Measurements from ENCODE around the gene WFDC6.

The WFDC6 gene

DNA sequence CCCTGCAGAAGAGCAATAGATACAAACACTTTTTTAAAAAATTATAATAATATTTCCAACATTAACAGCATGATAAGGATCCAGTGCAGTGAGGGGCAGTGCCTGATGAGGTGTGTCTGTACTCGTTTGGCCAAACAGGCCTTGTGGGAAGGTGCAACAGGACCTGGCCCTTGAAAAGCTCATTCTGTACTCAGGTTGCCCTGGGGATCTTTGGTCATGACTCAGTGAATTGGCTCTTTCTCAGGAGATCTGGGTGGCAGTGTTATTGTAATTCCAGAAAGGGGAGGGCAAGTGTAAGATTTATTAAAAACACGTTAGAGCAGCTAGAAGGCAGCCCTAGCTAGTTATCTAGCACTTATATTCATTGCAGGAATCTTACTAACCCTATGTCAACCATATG is 21.0 kb downstream of the WFDC6 start:
- no peak for DNase-seq (ENCODE audit: extremely low read depth in 1 of 2, low read depth in 1 of 2)

DNA sequence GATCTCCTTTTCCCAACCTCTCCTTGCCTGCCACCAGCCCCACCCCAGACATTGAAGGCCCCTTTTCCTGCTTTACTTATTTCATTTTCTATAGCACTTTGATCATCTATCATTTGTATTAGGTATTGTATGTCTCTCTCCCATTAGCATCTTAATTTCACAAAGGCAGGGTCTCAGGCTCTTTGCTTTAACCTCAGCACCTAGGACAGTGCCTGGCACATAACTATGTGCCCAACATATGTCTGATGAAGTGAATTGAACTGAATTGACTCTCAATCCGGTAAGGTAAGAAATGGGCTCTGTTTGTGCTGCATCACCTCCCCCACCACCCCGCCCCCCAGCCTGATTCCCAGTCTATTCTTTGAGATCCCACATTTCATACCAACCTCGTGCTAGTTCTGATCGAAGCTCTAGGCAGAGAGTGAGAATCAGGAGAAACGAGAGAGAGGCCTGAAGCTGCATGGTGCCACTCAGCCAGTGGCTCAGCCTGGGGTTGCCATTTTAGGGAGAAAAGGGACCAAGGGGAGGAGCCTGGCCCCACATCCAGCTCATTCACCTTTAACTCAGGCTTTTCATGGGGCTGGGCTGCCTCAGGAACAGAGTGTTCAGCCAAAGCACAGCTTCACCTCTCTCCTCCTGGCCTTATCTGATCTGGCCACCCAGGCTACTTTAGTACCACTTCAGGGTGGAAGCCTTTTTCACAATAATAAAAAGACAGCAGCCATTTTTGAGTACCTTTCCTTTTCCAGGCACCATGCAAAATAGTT is 24.0 kb downstream of the WFDC6 start, which contains the start of gene SPINT3:
TSS of gene SPINT3 (minus strand) at position 476 of the 767 bp plus-strand sequence. CDS start at position 462, 14 bp downstream.
- DNase-seq (ENCODE audit: extremely low read depth in 1 of 2, low read depth in 1 of 2), result no peak

DNA sequence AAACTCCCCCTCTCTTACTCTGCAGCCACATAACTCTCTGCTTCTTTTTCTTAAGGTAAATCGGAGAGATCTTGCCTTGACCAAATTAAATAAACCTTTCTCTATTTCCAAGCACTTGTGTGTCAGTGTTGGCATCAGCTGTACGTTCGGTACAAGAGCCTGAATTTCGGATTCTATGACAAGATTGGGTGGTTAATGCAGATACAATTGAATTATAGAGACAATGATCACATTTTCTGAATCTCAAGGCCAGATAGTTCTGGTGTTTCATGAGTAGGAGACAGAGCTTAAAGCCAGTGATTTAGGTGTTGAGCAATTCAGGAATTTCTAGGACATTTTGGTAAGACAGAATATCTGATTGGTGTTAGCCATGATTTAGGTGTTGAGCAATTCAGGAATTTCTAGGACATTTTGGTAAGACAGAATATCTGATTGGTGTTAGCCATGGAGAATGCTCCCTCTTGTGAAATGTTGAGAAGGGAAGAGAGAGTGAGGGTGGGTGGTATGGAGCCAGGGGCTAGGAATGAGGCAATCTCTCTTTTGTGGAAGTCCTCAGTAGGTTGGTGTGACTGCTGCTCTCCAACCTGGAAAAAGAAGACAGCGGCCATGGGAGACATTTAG is 28.9 kb downstream of the WFDC6 start:
- no peak for DNase-seq (ENCODE audit: extremely low read depth in 1 of 2, low read depth in 1 of 2)

DNA sequence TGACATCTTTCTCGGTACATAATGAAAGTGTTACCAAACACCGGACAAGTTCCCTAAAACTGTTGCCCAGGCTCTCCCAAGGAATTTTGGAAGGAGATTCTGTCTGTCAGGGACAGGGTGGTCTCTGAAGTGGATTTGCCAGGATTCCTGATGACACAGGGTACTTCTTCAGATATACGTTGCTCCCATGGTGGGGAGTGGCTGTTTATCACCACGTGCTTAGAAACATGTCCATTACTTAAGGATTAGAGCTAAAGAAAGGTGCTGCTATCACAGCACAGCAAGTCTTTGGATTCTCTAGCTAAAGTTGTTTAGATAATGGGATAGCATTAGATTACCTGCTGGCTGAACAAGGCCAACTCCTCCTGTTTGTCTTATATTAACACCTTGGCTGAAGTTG is 30.2 kb downstream of the WFDC6 start:
- DNase-seq (ENCODE audit: extremely low read depth in 1 of 2, low read depth in 1 of 2), result no peak

DNA sequence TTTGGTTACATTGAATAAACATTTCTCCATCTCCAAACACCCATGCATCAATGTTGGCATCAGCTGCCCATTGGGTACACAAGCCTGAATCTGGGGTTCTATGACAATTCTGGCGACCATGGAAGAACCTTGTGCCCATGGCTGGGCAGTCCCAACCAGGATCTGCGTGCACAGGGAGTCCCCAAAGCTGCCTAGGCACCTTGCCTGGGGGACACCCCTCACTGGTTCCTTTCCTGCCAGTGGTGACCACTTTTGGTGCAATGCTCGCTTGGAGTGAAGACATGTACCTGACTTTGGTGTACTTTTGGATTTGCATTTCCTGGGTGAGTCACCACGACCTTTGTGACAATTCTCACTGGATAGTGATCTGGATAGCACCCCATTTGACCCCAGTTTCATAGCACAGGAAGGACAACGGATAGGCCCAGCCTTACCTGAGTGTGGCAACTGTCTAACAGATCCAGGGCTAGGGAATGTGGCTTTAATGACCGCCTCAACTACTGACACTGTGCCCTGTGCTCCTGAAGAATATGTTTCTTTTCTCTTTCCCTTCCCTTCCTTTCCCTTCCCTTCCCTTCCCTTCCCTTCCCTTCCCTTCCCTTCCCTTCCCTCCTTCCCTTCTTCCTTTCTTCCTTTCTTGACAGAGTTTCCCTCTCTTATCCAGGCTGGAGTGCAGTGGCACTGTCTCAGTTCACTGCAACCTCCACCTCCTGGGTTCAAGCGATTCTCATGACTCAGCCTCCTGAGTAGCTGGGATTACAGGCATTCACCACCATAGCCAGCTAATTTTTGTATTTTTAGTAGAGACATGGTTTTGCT is 31.0 kb downstream of the WFDC6 start:
- DNase-seq (ENCODE audit: extremely low read depth in 1 of 2, low read depth in 1 of 2), result no peak

DNA sequence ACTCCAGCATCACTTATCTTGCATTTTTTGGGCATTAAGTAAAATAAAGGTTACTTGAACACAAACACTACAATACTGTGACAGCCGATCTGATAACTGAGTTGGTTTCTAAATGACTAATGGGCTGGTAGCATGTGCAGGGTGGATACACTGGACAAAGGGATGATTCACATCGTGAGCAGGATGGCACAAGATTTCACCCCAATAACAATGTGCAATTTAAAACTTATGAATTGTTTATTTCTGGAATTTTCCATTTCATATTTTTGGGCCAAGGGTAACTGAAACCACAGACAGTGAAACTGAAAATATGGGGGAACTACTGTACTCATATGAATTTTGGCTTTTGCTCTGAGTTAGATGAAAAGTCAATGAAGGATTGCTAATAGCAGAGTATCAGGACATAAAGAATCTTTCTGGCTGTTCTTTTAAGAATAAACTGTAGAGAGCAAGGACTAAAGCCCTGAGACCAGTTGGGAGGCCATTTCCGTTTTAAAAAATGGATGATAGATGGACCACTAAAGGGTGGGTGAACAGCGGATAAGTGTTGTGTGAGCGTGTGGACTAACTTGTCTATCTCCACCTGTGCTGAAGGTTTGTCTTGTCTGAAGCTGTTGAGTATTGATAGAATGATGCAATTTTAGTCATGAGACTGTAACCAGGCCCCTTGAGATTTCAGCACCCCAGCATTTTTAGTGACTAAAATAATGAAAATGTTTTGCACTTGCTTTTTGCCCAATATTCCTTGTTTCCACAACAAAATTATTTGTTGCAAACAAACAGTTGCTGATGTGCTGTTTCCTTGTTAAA is 32.1 kb downstream of the WFDC6 start:
- peak in 1 of 2 donors; percentile 1 for DNase-seq (ENCODE audit: extremely low read depth in 1 of 2, low read depth in 1 of 2)

DNA sequence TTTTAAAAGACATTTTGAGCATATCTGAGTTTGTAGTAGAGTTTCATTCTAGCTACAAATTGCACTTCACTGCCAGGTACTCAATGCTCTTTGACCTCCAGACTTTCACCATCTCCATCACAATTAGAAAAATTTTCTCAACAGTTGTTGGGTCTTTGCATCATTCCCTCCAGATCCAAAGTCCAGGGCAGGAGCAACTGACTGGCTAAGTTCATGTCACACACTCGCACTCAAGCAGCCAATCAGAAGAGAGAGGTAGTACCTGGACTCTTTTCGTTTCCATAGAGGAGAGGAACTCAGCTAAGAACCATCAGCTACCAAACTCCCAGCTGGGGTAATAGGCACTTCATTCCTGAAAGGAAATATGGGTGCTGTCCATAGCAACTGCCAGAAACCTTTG is 32.9 kb downstream of the WFDC6 start:
- DNase-seq (ENCODE audit: extremely low read depth in 1 of 2, low read depth in 1 of 2), result no peak

DNA sequence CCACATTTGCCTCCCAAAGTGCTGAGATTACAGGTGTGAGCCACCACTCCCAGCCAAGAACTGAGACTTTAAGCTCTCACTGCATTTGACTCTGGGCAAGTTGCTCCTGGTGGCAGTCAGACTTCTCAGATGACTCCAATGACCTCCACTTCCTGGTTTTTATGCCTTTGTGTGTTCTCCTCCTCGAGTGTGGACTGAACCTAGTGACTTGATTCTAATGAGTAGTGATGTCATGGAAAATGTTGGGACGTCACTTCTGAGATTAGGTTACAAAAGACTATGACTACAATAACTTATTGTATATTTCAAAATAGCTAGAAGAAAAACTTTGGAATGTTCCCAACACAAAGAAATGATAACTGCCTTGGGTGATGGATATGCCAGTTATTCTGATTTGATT is 35.9 kb downstream of the WFDC6 start:
- DNase-seq (ENCODE audit: extremely low read depth in 1 of 2, low read depth in 1 of 2), result no peak

DNA sequence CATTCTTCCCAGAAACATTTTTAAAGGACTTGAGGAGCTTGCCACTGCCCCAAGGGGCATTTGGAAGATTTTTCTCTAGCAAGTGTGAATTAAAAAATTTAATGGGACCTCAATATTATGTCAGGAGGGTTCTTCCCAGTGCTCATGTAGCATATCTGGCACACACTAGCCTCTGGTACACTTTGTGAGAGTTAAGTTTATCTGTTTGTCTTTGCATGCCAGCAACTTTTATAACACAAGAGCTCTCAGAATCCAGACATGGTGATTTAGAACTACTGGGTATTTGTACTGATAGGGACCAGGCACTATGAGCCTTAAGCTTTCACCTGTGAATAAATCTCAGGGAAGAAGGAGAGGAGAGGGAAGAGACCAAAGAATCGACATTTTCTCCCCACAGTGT is 36.7 kb downstream of the WFDC6 start:
- no peak for DNase-seq (ENCODE audit: extremely low read depth in 1 of 2, low read depth in 1 of 2)

DNA sequence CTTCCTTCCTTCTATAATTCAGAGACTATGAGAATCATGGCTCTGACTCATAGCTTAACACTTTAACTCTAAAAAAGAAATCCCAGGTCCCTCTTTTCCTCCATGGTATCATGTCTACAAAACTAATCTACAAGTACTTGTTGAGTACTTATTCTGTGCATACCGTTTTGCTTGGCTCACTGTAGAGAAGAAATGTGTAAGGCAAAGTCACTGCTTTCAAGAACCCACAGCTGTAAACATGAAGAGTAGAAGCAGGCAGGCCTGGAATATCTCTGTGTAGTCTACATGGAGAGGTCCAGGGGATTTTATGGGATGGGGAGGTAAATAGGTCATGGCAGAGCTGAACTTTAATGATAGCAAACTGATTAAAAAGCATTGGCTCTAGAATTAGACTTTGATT is 37.7 kb downstream of the WFDC6 start:
- DNase-seq (ENCODE audit: extremely low read depth in 1 of 2, low read depth in 1 of 2), result no peak

DNA sequence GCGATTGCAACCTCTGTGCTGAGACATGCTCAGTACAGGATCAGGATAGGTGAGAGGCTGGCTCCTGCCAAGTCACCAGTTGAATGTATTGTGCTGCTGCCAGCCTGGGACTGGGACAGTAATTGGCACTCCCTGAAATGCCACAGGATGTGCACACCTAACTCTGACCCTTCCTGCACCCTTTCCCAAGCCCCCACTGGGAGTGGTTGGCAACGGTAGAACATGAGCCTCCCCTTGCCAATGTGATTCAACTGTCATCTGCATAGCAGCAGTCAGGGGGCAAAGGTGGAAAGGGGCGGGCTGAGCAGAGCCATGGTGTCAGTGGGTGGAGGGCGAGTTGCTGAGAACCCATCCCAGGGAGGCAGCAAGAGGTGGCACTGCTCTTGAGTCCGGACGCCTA is 39.3 kb downstream of the WFDC6 start:
- DNase-seq (ENCODE audit: extremely low read depth in 1 of 2, low read depth in 1 of 2), result no peak

DNA sequence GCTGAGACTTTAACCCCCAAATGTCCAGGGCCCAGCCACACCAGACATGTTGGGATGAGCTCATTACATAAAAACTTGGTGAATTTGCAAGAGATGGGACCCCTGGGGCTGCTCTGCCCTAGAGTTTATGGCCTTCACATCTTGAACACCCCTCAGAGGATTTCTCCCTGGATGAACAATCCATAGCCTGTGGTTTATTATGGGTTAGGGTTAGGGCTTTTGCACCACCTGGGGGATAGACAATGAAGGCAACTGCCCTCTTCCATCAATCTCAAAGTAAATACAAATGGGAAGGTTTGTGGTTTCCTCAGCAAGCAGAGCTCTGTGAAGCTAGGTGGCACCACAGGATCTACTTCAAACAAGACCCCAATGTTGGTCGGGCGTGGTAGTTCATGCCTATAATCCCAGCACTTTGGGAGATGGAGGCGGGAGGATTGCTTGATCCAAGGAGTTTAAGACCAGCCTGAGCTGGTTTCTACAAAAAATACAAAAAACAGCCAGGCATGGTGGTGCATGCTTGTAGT is 41.2 kb downstream of the WFDC6 start:
- DNase-seq (ENCODE audit: extremely low read depth in 1 of 2, low read depth in 1 of 2), result no peak

DNA sequence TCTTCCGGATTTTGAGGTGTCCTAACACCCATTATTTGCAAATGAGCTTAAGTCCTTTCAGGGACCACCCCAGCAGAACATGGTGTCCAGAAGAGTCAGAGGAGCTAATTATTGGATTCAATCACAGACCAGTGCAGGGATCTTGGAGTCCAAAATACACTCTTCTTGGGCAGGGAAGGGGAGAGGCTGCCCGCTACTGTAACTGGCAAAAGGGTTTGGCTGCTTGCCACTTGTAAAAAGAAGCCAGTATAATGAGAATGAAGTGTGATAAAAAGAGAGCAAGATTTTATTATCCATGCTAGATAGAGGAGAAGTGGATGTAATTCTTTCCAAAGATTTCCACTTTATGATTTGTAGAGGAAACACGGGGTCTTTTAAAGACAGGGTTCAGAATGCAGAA is 43.1 kb downstream of the WFDC6 start:
- no peak for DNase-seq (ENCODE audit: extremely low read depth in 1 of 2, low read depth in 1 of 2)

DNA sequence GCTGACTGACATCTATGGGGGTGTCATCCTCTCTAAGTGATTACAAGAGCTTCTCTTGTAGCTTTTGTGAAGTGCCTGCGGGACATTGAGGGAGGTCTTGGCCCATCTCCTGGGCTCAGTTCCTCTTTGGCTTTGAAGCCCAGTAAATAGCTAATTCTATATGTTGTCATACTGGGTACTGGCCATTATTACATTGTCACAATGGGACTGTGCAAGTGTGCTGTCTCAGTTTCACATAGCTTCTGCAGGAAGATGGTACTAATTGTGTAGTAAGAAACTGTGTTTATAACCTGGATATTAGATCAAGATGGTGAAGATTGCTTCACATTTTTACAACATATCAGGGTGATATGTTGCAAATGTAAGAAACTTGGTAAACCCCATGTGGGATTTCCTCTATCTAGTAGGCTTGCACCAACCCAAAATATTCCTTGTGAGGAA is 43.8 kb downstream of the WFDC6 start:
- DNase-seq (ENCODE audit: extremely low read depth in 1 of 2, low read depth in 1 of 2), result no peak

DNA sequence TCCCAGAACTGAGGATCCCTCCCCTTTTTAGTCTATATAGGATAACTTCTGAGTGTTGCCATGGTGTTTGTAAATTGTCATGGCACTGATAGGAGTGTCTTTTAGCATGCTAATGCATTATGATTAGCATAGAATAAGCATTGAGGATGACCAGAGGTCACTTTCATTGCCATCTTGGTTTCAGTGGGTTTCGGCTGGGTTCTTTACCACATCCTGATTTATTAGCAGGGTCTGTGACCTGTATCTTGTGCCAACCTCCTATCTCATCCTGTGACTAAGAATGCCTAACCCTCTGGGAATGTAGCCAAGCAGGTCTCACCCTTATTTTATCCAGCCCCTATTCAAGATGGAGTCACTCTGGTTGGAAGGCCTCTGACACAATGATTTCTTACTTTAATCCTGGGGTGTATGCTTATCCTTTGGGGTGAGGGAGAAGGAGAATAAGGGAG is 50.2 kb downstream of the WFDC6 start:
- no peak for DNase-seq (ENCODE audit: extremely low read depth in 1 of 2, low read depth in 1 of 2)

DNA sequence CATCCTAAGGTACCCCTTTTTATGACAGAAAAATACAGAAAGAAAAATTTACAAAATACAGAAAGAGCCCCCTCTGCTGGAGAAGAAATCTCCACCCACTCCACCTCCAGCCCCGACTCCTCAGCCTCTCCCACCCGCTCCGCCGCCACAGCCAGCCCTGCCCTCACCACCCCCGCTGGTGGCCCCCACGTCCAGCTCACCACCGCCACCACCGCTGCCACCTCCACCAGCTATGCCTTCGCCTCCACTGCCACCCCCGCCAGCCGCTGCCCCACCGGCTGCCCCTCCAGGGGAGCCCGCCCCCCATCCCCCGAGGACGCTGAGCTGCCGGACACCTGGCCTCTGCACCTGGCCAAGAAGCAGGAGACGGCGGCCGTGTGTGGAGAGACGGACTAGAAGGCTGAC is 52.0 kb downstream of the WFDC6 start:
- no peak for DNase-seq (ENCODE audit: extremely low read depth in 1 of 2, low read depth in 1 of 2)

DNA sequence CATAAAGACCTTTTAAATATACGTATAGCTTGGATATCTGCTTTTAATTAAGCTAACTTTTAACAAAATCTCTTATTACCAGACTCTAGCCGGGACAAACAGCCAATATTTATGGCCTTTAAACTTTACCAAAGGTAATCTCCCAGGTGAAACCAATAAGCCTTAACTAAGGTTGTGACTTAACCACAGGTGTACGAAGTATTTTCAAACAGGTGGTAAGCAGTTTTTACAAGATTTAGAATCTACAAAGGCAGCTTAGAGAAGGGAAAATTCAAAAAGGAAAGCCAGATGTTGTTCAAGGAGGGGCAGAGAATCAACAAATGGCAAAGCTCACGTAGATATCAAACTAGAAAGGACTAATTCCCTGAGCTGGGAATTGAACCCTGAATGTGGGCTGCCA is 53.9 kb downstream of the WFDC6 start:
- no peak for DNase-seq (ENCODE audit: extremely low read depth in 1 of 2, low read depth in 1 of 2)

DNA sequence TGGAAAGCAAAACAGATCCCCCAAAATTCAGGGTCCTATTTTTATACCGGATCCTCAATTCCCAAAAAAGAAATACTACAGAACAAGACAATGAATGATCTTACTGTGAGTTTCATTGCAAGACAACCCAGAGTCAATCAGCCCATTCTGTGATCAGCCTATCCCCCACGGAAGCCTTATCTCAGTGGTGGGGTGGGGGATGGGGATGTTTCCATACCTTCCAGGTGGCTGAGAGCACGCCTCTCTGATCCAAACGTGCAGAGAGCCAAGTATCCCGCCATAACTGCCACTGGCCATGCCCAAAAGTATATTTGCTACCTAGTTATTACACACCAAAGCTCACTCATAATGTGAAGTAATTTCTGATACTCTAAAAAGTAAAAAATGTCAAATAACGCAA is 54.6 kb downstream of the WFDC6 start:
- no peak for DNase-seq (ENCODE audit: extremely low read depth in 1 of 2, low read depth in 1 of 2)

Data from stimulated activated CD8-positive, alpha-beta memory T cell treated with anti-CD3 and anti-CD28 coated beads, Interleukin-7, amount 100 ng/mL, for 48 hours (primary cell).